Neural progenitor cell (in vitro differentiated cells): Measurements from ENCODE around the gene ZCRB1. TPM values are rescaled to one million over a fixed set of nuclear protein-coding genes. Genes with fewer than 3 reads are reported as not detected.

Experiments used
- DNase-seq: peaks from one replicate; pipeline ENCODE4 v3.0.0-alpha.2; 2016; ENCODE audit warnings: low spot score
- H2AFZ ChIP-seq: fragments of 200-600 bp; sonication (generic); replicated peaks from 2 replicates; pipeline ENCODE4 v1.6.1; 2016; ENCODE audit warnings: antibody characterized with exemption
- H3F3A ChIP-seq: fragments of 200-600 bp; sonication (generic); 2 replicates; pipeline ENCODE4 v1.6.1; 2016; ENCODE audit warnings: antibody characterized with exemption, low read depth
- H3K27ac ChIP-seq: fragments of 200-600 bp; sonication (generic); 2 replicates; pipeline ENCODE4 v1.5.1; 2016; ENCODE audit warnings: mild to moderate bottlenecking
- H3K27me3 ChIP-seq: fragments of 200-600 bp; sonication (generic); 2 replicates; pipeline ENCODE4 v1.6.1; 2016; ENCODE audit warnings: mild to moderate bottlenecking, moderate library complexity
- H3K36me3 ChIP-seq: fragments of 200-600 bp; sonication (generic); 2 replicates; pipeline ENCODE4 v1.5.1; 2016
- H3K4me1 ChIP-seq: fragments of 200-600 bp; sonication (generic); 2 replicates; pipeline ENCODE4 v1.6.1; 2016; ENCODE audit warnings: mixed run types
- H3K4me2 ChIP-seq: fragments of 200-600 bp; sonication (generic); 2 replicates; pipeline ENCODE4 v1.6.1; 2016
- H3K4me3 ChIP-seq: fragments of 200-600 bp; sonication (generic); 2 replicates; pipeline ENCODE4 v1.5.1; 2016
- H3K79me2 ChIP-seq: fragments of 200-600 bp; sonication (generic); 2 replicates; pipeline ENCODE4 v1.6.1; 2016; ENCODE audit warnings: low read depth
- H3K9ac ChIP-seq: fragments of 200-600 bp; sonication (generic); 2 replicates; pipeline ENCODE4 v1.6.1; 2016
- H3K9me3 ChIP-seq: fragments of 200-600 bp; sonication (generic); 2 replicates; pipeline ENCODE4 v1.5.1; 2016; ENCODE audit warnings: low read depth
- H4K20me1 ChIP-seq: fragments of 200-600 bp; sonication (generic); 2 replicates; pipeline ENCODE4 v1.6.1; 2016; ENCODE audit warnings: low read depth
- H3K27ac Mint-ChIP-seq: 3 replicates; pipeline ENCODE4 v1.8.0; 2021; ENCODE audit warnings: mixed read lengths
- H3K27me3 Mint-ChIP-seq: 2 replicates; pipeline ENCODE4 v1.8.0; 2022; ENCODE audit warnings: low read depth, mild to moderate bottlenecking, inconsistent platforms, moderate library complexity, mixed read lengths; ENCODE audit not compliant: insufficient read depth
- H3K36me3 Mint-ChIP-seq: 3 replicates; pipeline ENCODE4 v1.8.0; 2021; ENCODE audit warnings: mixed read lengths
- H3K4me1 Mint-ChIP-seq: 3 replicates; pipeline ENCODE4 v1.8.0; 2021; ENCODE audit warnings: mixed read lengths
- H3K4me3 Mint-ChIP-seq: 3 replicates; pipeline ENCODE4 v1.8.0; 2021; ENCODE audit warnings: mild to moderate bottlenecking, moderate library complexity, mixed read lengths
- H3K9me3 Mint-ChIP-seq: 3 replicates; pipeline ENCODE4 v1.8.0; 2020; ENCODE audit warnings: mixed read lengths
- CTCF ChIP-seq: fragments of 200-600 bp; sonication (generic); IDR thresholded peaks from 2 replicates; pipeline ENCODE4 v1.5.1; 2017; ENCODE audit warnings: antibody characterized with exemption, mild to moderate bottlenecking
- EZH2 ChIP-seq: fragments of 200-600 bp; sonication (generic); IDR thresholded peaks from 2 replicates; pipeline ENCODE4 v1.6.1; 2017; ENCODE audit warnings: antibody characterized with exemption, mild to moderate bottlenecking, moderate library complexity
- EZH2phosphoT487 ChIP-seq: fragments of 200-600 bp; sonication (generic); IDR thresholded peaks from 2 replicates; pipeline ENCODE4 v1.6.1; 2017; ENCODE audit warnings: antibody characterized with exemption
- total RNA-seq: library from RNA; depleted of rRNA; stranded (reverse); fragments of >200 nt; gene quantifications from 2 replicates; pipeline ENCODE4 v1.2.3, GENCODE V29; 2015; ENCODE audit warnings: low replicate concordance

Gene ZCRB1
- total RNA-seq, 1 donor from 2014 or later, result 84.7 TPM

GRCh38 chr12:42281278-42281677 lies 44.6 kb downstream of the ZCRB1 start:
- Mint-ChIP-seq H3K36me3 (no peaks in the 10 kb centered on the region), H3K27me3 (no peaks in the 10 kb centered on the region), H3K9me3 (no peaks in the 10 kb centered on the region), H3K27ac (no peak overlapping the region), H3K4me3 (no peak overlapping the region), H3K4me1 (peaks cover 5% of the 10 kb centered on the region)
- DNase-seq, result no peak
- Histone ChIP-seq H3K36me3 (no peaks in the 10 kb centered on the region), H3K9ac (no peak overlapping the region), H3K4me1 (peaks cover 5% of the 10 kb centered on the region), H3K4me3 (no peak overlapping the region), H3K9me3 (no peaks in the 10 kb centered on the region), H3K27ac (no peak overlapping the region), H3K27me3 (no peaks in the 10 kb centered on the region), H3F3A (no peaks in the 10 kb centered on the region), H3K4me2 (no peak overlapping the region), H2AFZ (no peak overlapping the region), H3K79me2 (no peaks in the 10 kb centered on the region), H4K20me1 (no peaks in the 10 kb centered on the region)
- TF ChIP-seq EZH2phosphoT487, result no peak
- TF ChIP-seq EZH2, result no peak

GRCh38 chr12:42278128-42278510 lies 47.8 kb downstream of the ZCRB1 start:
- DNase-seq, result no peak
- Histone ChIP-seq H2AFZ (no peak overlapping the region), H3K9ac (no peak overlapping the region), H3K36me3 (no peaks in the 10 kb centered on the region), H3K9me3 (no peaks in the 10 kb centered on the region), H3K27me3 (no peaks in the 10 kb centered on the region), H3F3A (no peaks in the 10 kb centered on the region), H3K27ac (no peak overlapping the region), H3K79me2 (no peaks in the 10 kb centered on the region), H3K4me1 (peaks cover 5% of the 10 kb centered on the region), H3K4me2 (no peak overlapping the region), H3K4me3 (no peak overlapping the region), H4K20me1 (no peaks in the 10 kb centered on the region)
- Mint-ChIP-seq H3K36me3 (no peaks in the 10 kb centered on the region), H3K27ac (no peak overlapping the region), H3K4me3 (no peak overlapping the region), H3K4me1 (peaks cover 5% of the 10 kb centered on the region), H3K27me3 (no peaks in the 10 kb centered on the region), H3K9me3 (no peaks in the 10 kb centered on the region)
- TF ChIP-seq EZH2phosphoT487 (no peak), EZH2 (no peak), CTCF (no peak)

GRCh38 chr12:42277396-42278127 lies 48.3 kb downstream of the ZCRB1 start:
- no peak for DNase-seq
- TF ChIP-seq EZH2phosphoT487, result no peak
- no peak for TF ChIP-seq EZH2
- TF ChIP-seq CTCF, result no peak
- Histone ChIP-seq H4K20me1 (no peaks in the 10 kb centered on the region), H3K9me3 (no peaks in the 10 kb centered on the region), H3K9ac (no peak overlapping the region), H3K4me3 (no peak overlapping the region), H3K79me2 (no peaks in the 10 kb centered on the region), H2AFZ (no peak overlapping the region), H3K27ac (no peak overlapping the region), H3K36me3 (no peaks in the 10 kb centered on the region), H3K4me1 (peaks cover 5% of the 10 kb centered on the region), H3F3A (no peaks in the 10 kb centered on the region), H3K4me2 (no peak overlapping the region), H3K27me3 (no peaks in the 10 kb centered on the region)
- H3K27ac Mint-ChIP-seq, result no peak overlapping the region
- no peaks in the 10 kb centered on the region for H3K9me3 Mint-ChIP-seq
- H3K4me3 Mint-ChIP-seq, result no peak overlapping the region
- peaks cover 5% of the 10 kb centered on the region for H3K4me1 Mint-ChIP-seq
- H3K36me3 Mint-ChIP-seq, result no peaks in the 10 kb centered on the region
- H3K27me3 Mint-ChIP-seq, result no peaks in the 10 kb centered on the region

- Histone ChIP-seq H2AFZ (no peak overlapping the region), H3K79me2 (no peaks in the 10 kb centered on the region), H3K27me3 (no peaks in the 10 kb centered on the region), H3F3A (no peaks in the 10 kb centered on the region), H3K4me3 (no peak overlapping the region), H4K20me1 (no peaks in the 10 kb centered on the region), H3K9ac (no peak overlapping the region), H3K4me1 (no peaks in the 10 kb centered on the region), H3K4me2 (no peak overlapping the region), H3K27ac (no peak overlapping the region), H3K9me3 (no peaks in the 10 kb centered on the region), H3K36me3 (no peaks in the 10 kb centered on the region)
- Mint-ChIP-seq H3K36me3 (no peaks in the 10 kb centered on the region), H3K4me1 (no peaks in the 10 kb centered on the region), H3K27ac (no peak overlapping the region), H3K4me3 (no peak overlapping the region), H3K27me3 (no peaks in the 10 kb centered on the region), H3K9me3 (no peaks in the 10 kb centered on the region)
- no peak for DNase-seq
- TF ChIP-seq EZH2phosphoT487 (no peak), CTCF (no peak), EZH2 (no peak)
These were observed 50.4 kb downstream of the ZCRB1 start for GRCh38 chr12:42275499-42275898.
